K562 (cell line): ENCODE measurements around the gene ARHGEF12. TPM values are rescaled to one million over a fixed set of nuclear protein-coding genes. Genes with fewer than 3 reads are reported as not detected.

Experiments
- ATAC-seq: fragments of 200-7000 bp; cut with Tn5 transposase; 3 replicates; pipeline ENCODE4 v1.9.1; 2020; ENCODE audit warnings: moderate library complexity
- BruUV-seq: library from RNA; stranded (reverse); fragments of 400-500 nt; replicated peaks from 2 replicates; lab custom pipeline; 2021; lab: Mats Ljungman, UMichigan
- CTCF ChIA-PET: fragments of 300-600 bp; formaldehyde crosslinking; extraction: SDS; loops from one replicate; lab custom pipeline; 2021; ENCODE audit warnings: low intra/inter-chr PET ratio; lab: Yijun Ruan, JAX
- POLR2A ChIA-PET: fragments of 300-600, 350-650 bp; sonication (Branson Sonifier 250); formaldehyde crosslinking; extraction: SDS; loops from one replicate; lab custom pipeline; 2021; ENCODE audit warnings: antibody characterized with exemption, inconsistent platforms; lab: Yijun Ruan, JAX
- DNase-seq, 4 experiments: peaks; one replicate each; pipeline versions ENCODE4 v3.0.0 to v3.0.0-alpha.2; 2011 to 2018; ENCODE audit warnings: low spot score in 3 of 4, mixed read lengths in 3 of 4; ENCODE audit errors: extremely low read depth in 1 of 4
- FAIRE-seq: peaks from 2 replicates; lab custom pipeline; 2011; peaks lifted over from hg19 to GRCh38; lab: Jason Lieb, UNC
- H2AFZ ChIP-seq: 2 replicates; pipeline ENCODE4 v1.6.0; 2011; ENCODE audit warnings: low read depth, low read length, control low read depth, inconsistent platforms
- H3K27ac ChIP-seq: fragments of 200-600 bp; 3 replicates; pipeline ENCODE4 v1.8.0; 2011; ENCODE audit warnings: low read depth, mild to moderate bottlenecking, control low read depth, inconsistent platforms, low read length, moderate library complexity, mixed read lengths; ENCODE audit errors: extremely low read depth
- H3K27me3 ChIP-seq, 2 experiments: fragments of 300-600 bp in 1 of 2; 2 replicates in 1 of 2; 3 replicates in 1 of 2; pipeline versions ENCODE4 v1.6.0 to v1.8.0; 2011; ENCODE audit warnings: inconsistent platforms in 2 of 2, low read length in 2 of 2, mild to moderate bottlenecking in 1 of 2, mixed read lengths in 1 of 2, moderate library complexity in 1 of 2; ENCODE audit not compliant: control insufficient read depth in 2 of 2, insufficient read depth in 2 of 2
- H3K36me3 ChIP-seq: fragments of 300-600 bp; 3 replicates; pipeline ENCODE4 v1.8.0; 2011; ENCODE audit warnings: mild to moderate bottlenecking, low read length, inconsistent platforms; ENCODE audit not compliant: control insufficient read depth, insufficient read depth
- H3K4me1 ChIP-seq, 2 experiments: fragments of 200-600 bp in 1 of 2; replicated peaks in 1 of 2; 2 replicates in 1 of 2; 3 replicates in 1 of 2; pipeline versions ENCODE4 v1.5.1 to v1.8.0; 2011; ENCODE audit warnings: inconsistent platforms in 2 of 2, low read length in 2 of 2, mild to moderate bottlenecking in 1 of 2, mixed read lengths in 1 of 2, moderate library complexity in 1 of 2; ENCODE audit not compliant: control insufficient read depth in 2 of 2, insufficient read depth in 2 of 2
- H3K4me2 ChIP-seq: 2 replicates; pipeline ENCODE4 v1.6.1; 2011; ENCODE audit warnings: low read length, control low read depth, inconsistent platforms, mixed read lengths; ENCODE audit not compliant: insufficient read depth
- H3K4me3 ChIP-seq: fragments of 200-600 bp; sonication (generic), shearing (Covaris generic); 2 replicates; pipeline ENCODE4 v1.5.1; 2016; ENCODE audit warnings: control low read depth, inconsistent platforms
- H3K79me2 ChIP-seq: fragments of 200-600 bp; 3 replicates; pipeline ENCODE4 v1.8.0; 2011; ENCODE audit warnings: low read length, inconsistent platforms; ENCODE audit not compliant: control insufficient read depth, insufficient read depth
- H3K9ac ChIP-seq, 2 experiments: 2 replicates each; pipeline versions ENCODE4 v1.6.0 to v1.6.1; 2011; ENCODE audit warnings: low read depth in 2 of 2, low read length in 2 of 2, control low read depth in 1 of 2, inconsistent platforms in 1 of 2, mild to moderate bottlenecking in 1 of 2, mixed read lengths in 1 of 2; ENCODE audit not compliant: insufficient read depth in 1 of 2
- H3K9me1 ChIP-seq: one replicate; pipeline ENCODE4 v1.6.0; 2011; ENCODE audit warnings: inconsistent platforms, mild to moderate bottlenecking, low read length, moderate library complexity; ENCODE audit not compliant: control insufficient read depth, insufficient read depth
- H3K9me3 ChIP-seq: replicated peaks from 2 replicates; pipeline ENCODE4 v1.5.1; 2011; ENCODE audit warnings: low read depth, low read length, inconsistent platforms; ENCODE audit not compliant: control insufficient read depth, insufficient read depth
- H4K20me1 ChIP-seq: replicated peaks from 2 replicates; pipeline ENCODE4 v1.6.1; 2011; ENCODE audit warnings: low read length, inconsistent platforms, mixed read lengths; ENCODE audit not compliant: control insufficient read depth, insufficient read depth
- CBX1 ChIP-seq: sonication (generic); IDR thresholded peaks from 2 replicates; pipeline ENCODE4 v1.6.1; 2016; ENCODE audit warnings: antibody characterized with exemption, low read depth, mild to moderate bottlenecking
- COPS2 ChIP-seq: fragments of 450-650 bp; conservative IDR thresholded peaks from 2 replicates; pipeline ENCODE4 v1.6.1; 2016; ENCODE audit warnings: mild to moderate bottlenecking, moderate library complexity
- GATA2 ChIP-seq: sonication (generic); formaldehyde crosslinking; IDR thresholded peaks from 2 replicates; pipeline ENCODE4 v1.4.0; 2020; ENCODE audit warnings: mild to moderate bottlenecking, missing genetic modification reagents
- KAT2B ChIP-seq: IDR thresholded peaks from one replicate; pipeline ENCODE4 v1.6.1; 2012; ENCODE audit warnings: low read depth, mild to moderate bottlenecking, control low read depth, inconsistent platforms, low read length, moderate library complexity
- KAT7 ChIP-seq: sonication (generic); formaldehyde crosslinking; IDR thresholded peaks from 2 replicates; pipeline ENCODE4 v1.8.0; 2022; ENCODE audit warnings: missing genetic modification reagents, mild to moderate bottlenecking, borderline replicate concordance
- NCOA2 ChIP-seq, 2 experiments: fragments of 450-650 bp; IDR thresholded peaks; 2 replicates each; pipeline ENCODE4 v1.6.1; 2018; ENCODE audit warnings: mild to moderate bottlenecking in 2 of 2, moderate library complexity in 1 of 2; ENCODE audit not compliant: partially characterized antibody in 2 of 2
- NFE2 ChIP-seq: IDR thresholded peaks from 2 replicates; pipeline ENCODE4 v1.6.1; 2014; ENCODE audit warnings: antibody characterized with exemption, low read depth
- NONO ChIP-seq, 2 experiments: fragments of 200-400 bp in 1 of 2; fragments of 450-650 bp in 1 of 2; formaldehyde crosslinking in 1 of 2; IDR thresholded peaks; 2 replicates each; pipeline ENCODE4 v1.6.1; 2017; ENCODE audit warnings: low read depth in 2 of 2, mild to moderate bottlenecking in 2 of 2, moderate library complexity in 2 of 2, low read length in 1 of 2
- NR1H2 ChIP-seq: sonication (generic); formaldehyde crosslinking; IDR thresholded peaks from 2 replicates; pipeline ENCODE4 v1.4.0; 2020; ENCODE audit warnings: mild to moderate bottlenecking, missing genetic modification reagents
- NRF1 ChIP-seq, 2 experiments: fragments of 450-650 bp; IDR thresholded peaks in 1 of 2; conservative IDR thresholded peaks in 1 of 2; 2 replicates each; pipeline ENCODE4 v1.6.1; 2014; ENCODE audit warnings: mild to moderate bottlenecking in 2 of 2
- RBM14 ChIP-seq: fragments of 200-400 bp; formaldehyde crosslinking; IDR thresholded peaks from 2 replicates; pipeline ENCODE4 v1.6.1; 2018; ENCODE audit warnings: low read depth, mild to moderate bottlenecking, low read length, moderate library complexity, borderline replicate concordance; ENCODE audit not compliant: insufficient read depth
- RBM39 ChIP-seq: fragments of 200-400 bp; formaldehyde crosslinking; optimal IDR thresholded peaks from 2 replicates; pipeline ENCODE3; 2018; ENCODE audit warnings: low read depth, low read length
- RCOR1 ChIP-seq, 2 experiments: IDR thresholded peaks; 2 replicates each; pipeline ENCODE4 v1.6.1; 2012; ENCODE audit warnings: low read depth in 2 of 2, low read length in 2 of 2, borderline replicate concordance in 1 of 2, improper control_type of control experiment in 1 of 2
- SAFB2 ChIP-seq: fragments of 200-400 bp; formaldehyde crosslinking; IDR thresholded peaks from 2 replicates; pipeline ENCODE4 v1.6.1; 2018; ENCODE audit warnings: borderline replicate concordance, low read length, low read depth, moderate library complexity; ENCODE audit not compliant: severe bottlenecking
- TCF3 ChIP-seq: sonication (generic); formaldehyde crosslinking; IDR thresholded peaks from 2 replicates; pipeline ENCODE4 v1.4.0; 2020; ENCODE audit warnings: mild to moderate bottlenecking, missing genetic modification reagents
- TRIM24 ChIP-seq, 2 experiments: fragments of 450-650 bp; IDR thresholded peaks; 2 replicates each; pipeline ENCODE4 v1.6.1; 2016
- XRCC5 ChIP-seq: fragments of 200-400 bp; formaldehyde crosslinking; IDR thresholded peaks from 2 replicates; pipeline ENCODE4 v1.6.1; 2017; ENCODE audit warnings: low read depth, mild to moderate bottlenecking, low read length
- WGBS: fragments of 100-300 bp; shearing (Covaris generic); methylation state at CpG from one replicate; pipeline ENCODE4 v1.1.6; 2016; ENCODE audit warnings: low coverage, mixed read lengths; ENCODE audit not compliant: insufficient coverage; ENCODE audit errors: missing lambda C conversion rate; 5-methylcytosine and 5-hydroxymethylcytosine counted together
- in situ Hi-C: fragments of 300-500 bp; cut with MboI; formaldehyde crosslinking; loops from 4 replicates; pipeline ENCODE4 v1.15.0; 2018; ENCODE audit warnings: inconsistent platforms, mixed read lengths
- intact Hi-C: fragments of 100-400 bp; cut with micrococcal nuclease; formaldehyde crosslinking; loops from 2 replicates; pipeline ENCODE4 v1.14.2; 2022
- polyA plus RNA-seq, 8 experiments: library from polyadenylated mRNA; depleted of rRNA in 4 of 8; stranded (reverse) in 5 of 8; unstranded in 3 of 8; fragments of >200 nt; fragmentation: Nextera tagmentation in 2 of 8; fragmentation: Illumina TruSeq in 1 of 8; extraction: Ambion mirVana in 2 of 8; extraction: Trizol in 1 of 8; gene quantifications; 2 replicates each; pipeline versions ENCODE4 v1.2.1 to v1.2.3, GENCODE V29; 2011 to 2014; ENCODE audit warnings: inconsistent platforms in 1 of 8, missing spikeins in 1 of 8
- total RNA-seq, 7 experiments: library from RNA; depleted of rRNA in 6 of 7; stranded (reverse); fragments of >200 nt in 6 of 7; fragmentation: Illumina TruSeq in 2 of 7; extraction: Trizol in 2 of 7; gene quantifications; 2 replicates each; pipeline versions ENCODE4 v1.2.1 to v1.2.3, GENCODE V29; 2011 to 2021; ENCODE audit warnings: low replicate concordance in 1 of 7
- TF ChIP-seq, protein P1 (sequence below): fragments of 450-650 bp; formaldehyde crosslinking; conservative IDR thresholded peaks from 2 replicates; pipeline ENCODE4 v1.4.0; 2022; ENCODE audit warnings: mild to moderate bottlenecking, missing genetic modification characterization
- TF ChIP-seq, protein P2 (sequence below): fragments of 450-650 bp; IDR thresholded peaks from 2 replicates; pipeline ENCODE4 v1.6.1; 2017; ENCODE audit warnings: antibody characterized with exemption, mild to moderate bottlenecking

The ARHGEF12 gene
- total and polyA plus RNA-seq, 9 of the 15 experiments (the other 6 are each of a cell fraction or from before 2014, with no cell fraction given): 3.5 to 51.7 (median 29.5) TPM

DNA sequence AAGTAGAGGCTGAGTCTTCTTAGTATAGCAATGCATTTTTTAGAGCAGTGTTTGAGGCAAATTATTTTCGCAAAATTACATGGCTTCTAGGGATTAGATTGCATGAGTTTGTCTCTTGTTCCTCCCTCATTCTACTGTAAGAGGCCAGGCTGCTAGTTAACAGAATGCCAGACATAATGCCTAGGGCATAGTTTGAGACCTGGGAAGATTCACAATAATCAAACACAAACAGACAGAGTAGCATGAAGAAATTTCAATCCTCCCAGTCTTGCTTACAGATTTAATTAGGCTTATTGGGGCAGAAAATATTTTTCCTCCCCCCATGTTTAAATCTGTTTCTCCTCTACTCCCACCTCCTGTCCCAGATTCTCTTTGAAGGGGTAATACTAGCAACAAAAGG is 48.3 kb downstream of the ARHGEF12 start:
- ATAC-seq (no peak), DNase-seq (no peak), FAIRE-seq (no peak)
- no peaks in the 10 kb centered on the region for H3K4me1 ChIP-seq
- in situ Hi-C loops: no loop called here
- H2AFZ ChIP-seq: no peak overlapping the region
- no TSS peak for BruUV-seq
- 50% methylated on average over 1 of the region's 1 CpG for WGBS
- no peak overlapping the region for H3K4me2 ChIP-seq
- ChIA-PET POLR2A (interaction anchor here (0.6 to 1.3 kb wide), 2 partner anchors 11 to 13 kb away, joined by 3 read pairs; no protein-coding TSS in a partner anchor), CTCF (no interaction called here)
- no peak overlapping the region for H3K9ac ChIP-seq
- intact Hi-C loops: no loop called here
- H3K36me3 ChIP-seq: no peaks in the 10 kb centered on the region
- H3K4me3 ChIP-seq: no peak overlapping the region
- no peaks in the 10 kb centered on the region for H3K9me3 ChIP-seq
- no peak overlapping the region for H3K27ac ChIP-seq
- H4K20me1 ChIP-seq: 0 out of 2 replicates have a peak, but pooled peaks cover 4% of the 10 kb centered on the region
- no peaks in the 10 kb centered on the region for H3K9me1 ChIP-seq
- H3K79me2 ChIP-seq: peaks cover 95% of the 10 kb centered on the region
- no peaks in the 10 kb centered on the region for H3K27me3 ChIP-seq
- TF ChIP-seq XRCC5: no peak
- TF ChIP-seq NFE2: no peak
- TF ChIP-seq GATA2: no peak
- no peak for TF ChIP-seq COPS2
- no peak for TF ChIP-seq RBM14
- TF ChIP-seq RBM39: no peak
- TF ChIP-seq RCOR1 (IDR thresholded peaks at IDR 0.05; ENCODE audit: borderline replicate concordance in 1 of 2, low read depth in 2 of 2, low read length in 2 of 2): no peak
- no peak for TF ChIP-seq TRIM24 (IDR thresholded peaks at IDR 0.05)
- no peak for TF ChIP-seq NCOA2 (IDR thresholded peaks at IDR 0.05; ENCODE audit: partially characterized antibody in 2 of 2)
- no peak for TF ChIP-seq NRF1 (conservative IDR thresholded peaks at IDR 0.05 in 1 of 2, IDR thresholded peaks at IDR 0.05 in 1 of 2)
- no peak for TF ChIP-seq KAT2B
- TF ChIP-seq, protein P1, sequence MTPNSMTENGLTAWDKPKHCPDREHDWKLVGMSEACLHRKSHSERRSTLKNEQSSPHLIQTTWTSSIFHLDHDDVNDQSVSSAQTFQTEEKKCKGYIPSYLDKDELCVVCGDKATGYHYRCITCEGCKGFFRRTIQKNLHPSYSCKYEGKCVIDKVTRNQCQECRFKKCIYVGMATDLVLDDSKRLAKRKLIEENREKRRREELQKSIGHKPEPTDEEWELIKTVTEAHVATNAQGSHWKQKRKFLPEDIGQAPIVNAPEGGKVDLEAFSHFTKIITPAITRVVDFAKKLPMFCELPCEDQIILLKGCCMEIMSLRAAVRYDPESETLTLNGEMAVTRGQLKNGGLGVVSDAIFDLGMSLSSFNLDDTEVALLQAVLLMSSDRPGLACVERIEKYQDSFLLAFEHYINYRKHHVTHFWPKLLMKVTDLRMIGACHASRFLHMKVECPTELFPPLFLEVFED (CRISPR knock-in tag): no peak
- TF ChIP-seq KAT7 (CRISPR knock-in tag): no peak
- TF ChIP-seq NONO (IDR thresholded peaks at IDR 0.05; ENCODE audit: low read depth in 2 of 2, low read length in 1 of 2): no peak
- TF ChIP-seq SAFB2: no peak
- no peak for TF ChIP-seq TCF3
- TF ChIP-seq, protein P2, sequence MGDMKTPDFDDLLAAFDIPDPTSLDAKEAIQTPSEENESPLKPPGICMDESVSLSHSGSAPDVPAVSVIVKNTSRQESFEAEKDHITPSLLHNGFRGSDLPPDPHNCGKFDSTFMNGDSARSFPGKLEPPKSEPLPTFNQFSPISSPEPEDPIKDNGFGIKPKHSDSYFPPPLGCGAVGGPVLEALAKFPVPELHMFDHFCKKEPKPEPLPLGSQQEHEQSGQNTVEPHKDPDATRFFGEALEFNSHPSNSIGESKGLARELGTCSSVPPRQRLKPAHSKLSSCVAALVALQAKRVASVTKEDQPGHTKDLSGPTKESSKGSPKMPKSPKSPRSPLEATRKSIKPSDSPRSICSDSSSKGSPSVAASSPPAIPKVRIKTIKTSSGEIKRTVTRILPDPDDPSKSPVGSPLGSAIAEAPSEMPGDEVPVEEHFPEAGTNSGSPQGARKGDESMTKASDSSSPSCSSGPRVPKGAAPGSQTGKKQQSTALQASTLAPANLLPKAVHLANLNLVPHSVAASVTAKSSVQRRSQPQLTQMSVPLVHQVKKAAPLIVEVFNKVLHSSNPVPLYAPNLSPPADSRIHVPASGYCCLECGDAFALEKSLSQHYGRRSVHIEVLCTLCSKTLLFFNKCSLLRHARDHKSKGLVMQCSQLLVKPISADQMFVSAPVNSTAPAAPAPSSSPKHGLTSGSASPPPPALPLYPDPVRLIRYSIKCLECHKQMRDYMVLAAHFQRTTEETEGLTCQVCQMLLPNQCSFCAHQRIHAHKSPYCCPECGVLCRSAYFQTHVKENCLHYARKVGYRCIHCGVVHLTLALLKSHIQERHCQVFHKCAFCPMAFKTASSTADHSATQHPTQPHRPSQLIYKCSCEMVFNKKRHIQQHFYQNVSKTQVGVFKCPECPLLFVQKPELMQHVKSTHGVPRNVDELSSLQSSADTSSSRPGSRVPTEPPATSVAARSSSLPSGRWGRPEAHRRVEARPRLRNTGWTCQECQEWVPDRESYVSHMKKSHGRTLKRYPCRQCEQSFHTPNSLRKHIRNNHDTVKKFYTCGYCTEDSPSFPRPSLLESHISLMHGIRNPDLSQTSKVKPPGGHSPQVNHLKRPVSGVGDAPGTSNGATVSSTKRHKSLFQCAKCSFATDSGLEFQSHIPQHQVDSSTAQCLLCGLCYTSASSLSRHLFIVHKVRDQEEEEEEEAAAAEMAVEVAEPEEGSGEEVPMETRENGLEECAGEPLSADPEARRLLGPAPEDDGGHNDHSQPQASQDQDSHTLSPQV: no peak
- no peak for TF ChIP-seq NR1H2
- no peak for TF ChIP-seq CBX1
